ENCODE measurements around the gene ANGPTL7.

ANGPTL7 gene

GRCh38 chr1:11168731-11169130 is 20.4 kb upstream of the ANGPTL7 start:
- no peak for DNase-seq
- Histone ChIP-seq H3K27ac (ENCODE audit: low read length) (no peak overlapping the region), H3K4me1 (ENCODE audit: low read length) (no peaks in the 10 kb centered on the region), H4K20me1 (ENCODE audit: insufficient read depth, low read length) (no peaks in the 10 kb centered on the region; the same call in 1 of the 2 replicates), H3K9me2 (replicated peaks; ENCODE audit: insufficient read depth, low read length) (no peaks in the 10 kb centered on the region), H3K9me3 (replicated peaks; ENCODE audit: insufficient read depth, low read length) (no peaks in the 10 kb centered on the region), H2AFZ (ENCODE audit: low read length) (no peak overlapping the region), H3K79me2 (ENCODE audit: low read length) (no peaks in the 10 kb centered on the region), H3K4me2 (ENCODE audit: low read depth, low read length) (no peak overlapping the region), H3K4me3 (ENCODE audit: low read length) (no peak overlapping the region), H3K9ac (ENCODE audit: low read length) (no peak overlapping the region), H3K27me3 (replicated peaks; ENCODE audit: insufficient read depth, low read length) (no peaks in the 10 kb centered on the region), H3F3A (ENCODE audit: insufficient read depth, low read length) (no peaks in the 10 kb centered on the region), H3K36me3 (replicated peaks; ENCODE audit: insufficient read depth, low read length) (no peaks in the 10 kb centered on the region)
- TF ChIP-seq EZH2 (optimal IDR thresholded peaks at IDR 0.05; ENCODE audit: low read depth, low read length) (no peak), CTCF (IDR thresholded peaks at IDR 0.05; ENCODE audit: low read length) (no peak), EZH2phosphoT487 (IDR thresholded peaks at IDR 0.05; ENCODE audit: low read length) (no peak)

DNA sequence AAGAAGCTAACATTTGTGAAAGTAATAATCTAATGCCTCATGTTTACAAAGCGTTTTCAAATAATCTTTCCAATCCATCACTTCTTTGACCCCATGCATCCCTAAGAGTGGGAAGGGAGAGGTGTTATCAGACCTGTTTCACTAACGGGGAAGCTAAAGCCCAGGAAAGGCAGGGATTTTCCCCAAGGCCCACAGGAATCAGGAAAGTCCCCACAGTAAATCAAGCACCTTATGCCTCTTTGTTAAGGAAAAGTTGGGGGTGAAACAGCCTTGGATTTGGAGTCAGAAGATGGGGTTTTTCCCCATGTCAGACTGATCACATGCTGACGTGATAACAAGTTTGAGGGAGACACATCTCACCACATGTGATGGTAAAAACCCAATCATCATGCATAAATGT is 20.0 kb upstream of the ANGPTL7 start:
- H3K9me3 ChIP-seq (replicated peaks; ENCODE audit: insufficient read depth, low read length): no peaks in the 10 kb centered on the region
- no peak for TF ChIP-seq EZH2phosphoT487 (IDR thresholded peaks at IDR 0.05; ENCODE audit: low read length)
- TF ChIP-seq EZH2 (optimal IDR thresholded peaks at IDR 0.05; ENCODE audit: low read depth, low read length): no peak
- no peak overlapping the region for H3K4me2 ChIP-seq (ENCODE audit: low read depth, low read length)
- H3K27me3 ChIP-seq (replicated peaks; ENCODE audit: insufficient read depth, low read length): no peaks in the 10 kb centered on the region
- H3K4me3 ChIP-seq (ENCODE audit: low read length): no peak overlapping the region
- H4K20me1 ChIP-seq (ENCODE audit: insufficient read depth, low read length): no peaks in the 10 kb centered on the region; the same call in 1 of the 2 replicates
- no peaks in the 10 kb centered on the region for H3K4me1 ChIP-seq (ENCODE audit: low read length)
- no peak overlapping the region for H2AFZ ChIP-seq (ENCODE audit: low read length)
- DNase-seq: no peak
- no peaks in the 10 kb centered on the region for H3F3A ChIP-seq (ENCODE audit: insufficient read depth, low read length)
- H3K9me2 ChIP-seq (replicated peaks; ENCODE audit: insufficient read depth, low read length): no peaks in the 10 kb centered on the region
- no peaks in the 10 kb centered on the region for H3K79me2 ChIP-seq (ENCODE audit: low read length)
- H3K36me3 ChIP-seq (replicated peaks; ENCODE audit: insufficient read depth, low read length): no peaks in the 10 kb centered on the region
- H3K9ac ChIP-seq (ENCODE audit: low read length): no peak overlapping the region
- no peak overlapping the region for H3K27ac ChIP-seq (ENCODE audit: low read length)

- Histone ChIP-seq H3K4me3 (ENCODE audit: low read length) (no peak overlapping the region), H3F3A (ENCODE audit: insufficient read depth, low read length) (no peaks in the 10 kb centered on the region), H3K4me2 (ENCODE audit: low read depth, low read length) (no peak overlapping the region), H3K27ac (ENCODE audit: low read length) (no peak overlapping the region), H3K9me3 (replicated peaks; ENCODE audit: insufficient read depth, low read length) (no peaks in the 10 kb centered on the region), H2AFZ (ENCODE audit: low read length) (no peak overlapping the region), H3K9me2 (replicated peaks; ENCODE audit: insufficient read depth, low read length) (no peaks in the 10 kb centered on the region), H4K20me1 (ENCODE audit: insufficient read depth, low read length) (no peaks in the 10 kb centered on the region; the same call in 1 of the 2 replicates), H3K27me3 (replicated peaks; ENCODE audit: insufficient read depth, low read length) (no peaks in the 10 kb centered on the region), H3K9ac (ENCODE audit: low read length) (no peak overlapping the region), H3K36me3 (replicated peaks; ENCODE audit: insufficient read depth, low read length) (no peaks in the 10 kb centered on the region), H3K4me1 (ENCODE audit: low read length) (no peaks in the 10 kb centered on the region), H3K79me2 (ENCODE audit: low read length) (no peaks in the 10 kb centered on the region)
- TF ChIP-seq CTCF (IDR thresholded peaks at IDR 0.05; ENCODE audit: low read length) (no peak), EZH2phosphoT487 (IDR thresholded peaks at IDR 0.05; ENCODE audit: low read length) (no peak), EZH2 (optimal IDR thresholded peaks at IDR 0.05; ENCODE audit: low read depth, low read length) (no peak)
- DNase-seq: no peak
Observed at GRCh38 chr1:11170102-11170501, 19.1 kb upstream of the ANGPTL7 start.

DNA sequence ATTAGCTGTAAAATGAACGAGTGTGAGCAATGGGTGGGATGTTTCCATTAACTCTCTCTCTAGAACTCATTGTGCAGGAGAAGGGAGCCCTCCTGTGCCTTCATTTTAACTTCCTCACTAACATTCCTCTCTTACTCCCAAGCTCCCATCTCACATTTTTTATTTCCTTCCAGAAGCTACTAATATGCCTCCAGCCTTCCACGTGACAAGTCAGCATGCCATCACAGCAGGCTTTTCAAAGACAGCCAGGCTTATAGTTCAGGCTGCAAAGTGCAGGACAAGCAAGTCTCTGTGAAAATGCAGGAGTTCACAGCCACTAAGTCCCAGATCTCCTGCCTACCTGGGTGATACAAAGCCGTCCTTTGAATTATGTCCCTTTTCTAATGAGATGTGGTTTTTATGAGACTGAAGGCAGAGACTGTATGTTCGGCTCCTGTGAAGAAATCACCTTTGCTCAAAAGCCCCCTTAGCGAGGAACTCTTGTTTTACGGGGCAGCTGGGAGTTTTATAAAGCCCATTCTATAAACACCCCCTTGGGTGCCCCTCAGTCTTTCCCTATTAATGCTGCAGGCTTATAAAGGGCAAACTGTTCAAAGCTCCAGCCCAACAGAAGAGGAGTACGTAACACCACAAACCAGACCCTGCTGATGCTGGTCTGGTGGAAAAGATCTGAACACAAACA is 14.8 kb upstream of the ANGPTL7 start:
- Histone ChIP-seq H3K36me3 (replicated peaks; ENCODE audit: insufficient read depth, low read length) (no peaks in the 10 kb centered on the region), H3K27ac (ENCODE audit: low read length) (no peak overlapping the region)

More for the DNA sequence above, 14.8 kb upstream of the ANGPTL7 start:
- Histone ChIP-seq H3K4me2 (ENCODE audit: low read depth, low read length) (no peak overlapping the region), H3F3A (ENCODE audit: insufficient read depth, low read length) (no peaks in the 10 kb centered on the region; the same call in 1 of the 2 replicates), H4K20me1 (ENCODE audit: insufficient read depth, low read length) (no peaks in the 10 kb centered on the region; the same call in 1 of the 2 replicates), H3K9me2 (replicated peaks; ENCODE audit: insufficient read depth, low read length) (no peaks in the 10 kb centered on the region), H2AFZ (ENCODE audit: low read length) (no peak overlapping the region), H3K4me1 (ENCODE audit: low read length) (no peaks in the 10 kb centered on the region), H3K9ac (ENCODE audit: low read length) (no peak overlapping the region), H3K27me3 (replicated peaks; ENCODE audit: insufficient read depth, low read length) (no peaks in the 10 kb centered on the region), H3K79me2 (ENCODE audit: low read length) (no peaks in the 10 kb centered on the region), H3K4me3 (ENCODE audit: low read length) (no peak overlapping the region), H3K9me3 (replicated peaks; ENCODE audit: insufficient read depth, low read length) (no peaks in the 10 kb centered on the region)
- TF ChIP-seq CTCF (IDR thresholded peaks at IDR 0.05; ENCODE audit: low read length) (no peak), EZH2phosphoT487 (IDR thresholded peaks at IDR 0.05; ENCODE audit: low read length) (no peak), EZH2 (optimal IDR thresholded peaks at IDR 0.05; ENCODE audit: low read depth, low read length) (no peak)
- DNase-seq: no peak
